Measurements from ENCODE around the gene SETBP1.

The SETBP1 gene

DNA sequence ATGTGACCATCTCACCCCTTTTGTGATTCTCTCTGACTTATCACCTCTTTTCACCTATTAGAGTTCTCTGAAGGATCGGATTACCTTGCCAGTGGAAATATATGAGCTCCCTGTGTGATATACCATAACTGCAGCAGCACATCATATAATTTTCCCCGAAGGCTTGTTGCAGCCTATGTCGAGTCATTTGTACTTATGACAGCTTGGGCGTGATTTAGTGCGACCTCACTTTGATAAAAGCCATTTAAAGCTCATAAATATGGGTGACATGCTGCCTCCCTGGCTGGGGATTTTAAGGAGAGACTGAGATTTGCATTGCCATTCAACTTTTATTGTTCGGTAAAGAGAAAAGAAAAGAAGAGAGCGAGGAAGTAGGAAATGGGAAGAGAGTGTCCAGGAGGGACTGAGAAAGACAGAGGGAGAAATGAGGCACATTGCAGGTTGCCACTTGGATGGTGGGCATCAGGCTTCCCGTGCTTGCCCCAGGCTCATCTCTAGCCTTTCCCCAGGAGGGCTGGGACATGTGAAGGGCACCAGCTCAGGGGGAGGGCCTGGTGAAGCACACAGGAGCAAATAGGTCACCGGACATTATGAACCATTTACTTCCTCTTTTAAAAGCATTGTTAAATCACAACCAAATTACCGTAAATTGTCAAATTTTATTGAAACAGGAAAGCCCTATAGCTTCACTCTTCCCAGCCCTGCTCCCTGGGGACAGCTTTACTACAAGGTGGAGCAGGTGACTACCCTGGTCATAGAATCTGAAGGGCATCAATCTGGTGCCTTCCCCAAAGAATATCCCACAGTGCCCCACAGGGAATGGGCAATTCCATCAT, 161.3 kb downstream of the SETBP1 start:
- DNase-seq (ENCODE audit: low spot score): no peak

DNA sequence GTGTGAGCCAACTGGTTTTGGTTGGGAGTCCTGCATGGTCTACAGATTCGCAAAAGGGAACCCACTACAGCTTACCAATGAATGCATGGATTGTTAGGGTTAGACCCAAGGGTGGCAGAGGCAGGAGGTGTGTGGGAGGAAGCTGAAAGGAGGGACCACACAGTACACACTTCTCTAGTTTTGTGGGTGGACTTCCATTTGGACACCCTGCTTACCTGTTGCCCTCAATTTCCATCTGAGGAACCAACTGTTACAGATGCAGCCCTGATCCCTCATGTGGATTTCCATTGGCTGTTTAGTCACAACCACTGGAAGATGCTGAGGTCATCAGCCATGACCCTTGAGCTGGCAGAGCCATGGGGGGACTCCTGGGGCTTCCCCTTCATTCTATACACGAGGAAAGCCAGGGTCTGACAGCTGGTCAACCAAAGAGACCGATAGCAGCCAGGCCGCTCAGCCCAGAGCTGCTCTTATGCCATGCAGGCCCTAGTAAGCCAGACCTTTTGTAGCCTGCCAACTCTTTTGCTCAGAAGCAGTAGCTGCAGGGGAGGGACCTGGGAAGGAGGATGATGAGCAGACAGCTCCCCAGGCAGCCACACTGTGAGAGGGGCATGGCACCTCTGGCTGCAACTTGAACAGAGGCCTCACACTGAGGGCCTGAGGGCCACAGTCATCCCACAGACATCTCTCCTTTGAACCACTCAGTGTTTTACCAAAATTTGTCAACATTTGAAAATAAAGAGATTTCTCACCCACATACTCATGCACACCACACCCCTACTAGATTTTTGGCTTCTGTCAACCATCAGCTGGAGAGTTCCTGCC, 162.1 kb downstream of the SETBP1 start:
- DNase-seq (ENCODE audit: low spot score): no peak

DNA sequence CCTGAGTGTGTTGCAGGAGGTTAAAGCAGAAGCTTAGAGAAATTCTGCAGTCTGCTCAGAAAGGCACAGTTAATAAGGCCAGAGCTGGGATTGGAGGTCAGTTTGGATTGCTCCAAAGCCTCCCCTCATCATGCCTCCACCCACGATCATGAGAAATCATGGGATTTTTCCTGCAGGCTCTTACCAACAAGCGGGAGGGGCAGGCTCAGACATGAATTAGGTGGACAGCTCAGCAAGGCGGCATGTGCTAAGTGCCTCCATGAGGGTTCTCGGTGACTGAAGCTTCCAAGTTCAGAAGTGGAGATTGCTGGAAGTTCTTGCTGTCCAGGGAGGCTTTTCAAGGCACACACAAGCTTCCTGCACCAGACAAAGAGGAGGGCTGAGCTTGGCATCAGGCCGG, 163.8 kb downstream of the SETBP1 start:
- DNase-seq (ENCODE audit: low spot score): no peak

DNA sequence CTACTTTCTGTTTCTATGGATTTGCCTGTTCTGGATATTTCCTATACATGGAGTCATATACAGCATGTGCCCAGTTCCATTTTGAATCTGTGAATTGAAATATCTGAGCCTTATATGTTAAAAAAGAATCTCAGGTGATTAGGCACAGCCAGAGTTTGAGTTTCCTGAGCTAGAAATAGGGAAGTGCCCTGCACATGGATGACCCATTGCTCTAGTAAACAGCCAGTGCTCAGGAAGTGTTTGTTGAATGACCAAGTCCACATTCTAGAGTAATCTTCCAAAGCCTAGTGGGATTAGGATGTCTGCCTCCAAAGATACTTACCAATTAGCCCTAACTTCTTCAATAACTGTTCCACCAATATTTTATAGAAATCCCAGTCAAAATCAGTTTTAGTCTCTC, 165.8 kb downstream of the SETBP1 start:
- DNase-seq (ENCODE audit: low spot score): no peak

DNA sequence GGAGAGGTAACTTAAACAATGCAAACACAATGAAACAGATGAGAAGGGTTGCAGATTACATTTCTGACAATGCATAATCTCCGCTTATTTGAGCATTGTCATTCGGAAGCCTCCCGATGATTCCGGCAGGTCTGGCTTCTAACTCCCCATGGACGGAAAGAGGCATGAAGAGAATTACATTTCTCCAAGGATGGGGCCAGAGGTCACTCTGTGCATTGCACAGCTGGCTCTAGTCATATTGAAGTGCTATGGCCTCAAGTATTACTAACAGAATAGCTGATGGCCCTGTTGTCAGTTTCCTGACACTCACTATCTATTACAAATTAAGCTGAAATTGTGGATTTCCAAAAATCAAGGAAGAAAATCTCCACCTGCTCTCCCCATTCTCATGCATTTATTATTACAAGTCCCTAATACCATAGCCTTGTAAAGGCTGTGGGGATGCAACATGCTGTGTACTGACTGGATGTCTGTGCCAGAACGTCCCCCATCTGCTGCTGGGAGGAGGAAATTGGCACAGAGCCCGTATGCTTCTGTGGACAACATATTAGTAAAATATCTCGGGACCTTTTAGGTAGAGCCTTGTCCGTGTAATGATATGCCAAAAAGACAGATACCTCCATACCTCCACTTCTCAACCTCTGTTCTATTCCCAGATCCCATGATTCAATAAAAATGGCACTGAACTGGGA, 168.1 kb downstream of the SETBP1 start:
- no peak for DNase-seq (ENCODE audit: low spot score)

DNA sequence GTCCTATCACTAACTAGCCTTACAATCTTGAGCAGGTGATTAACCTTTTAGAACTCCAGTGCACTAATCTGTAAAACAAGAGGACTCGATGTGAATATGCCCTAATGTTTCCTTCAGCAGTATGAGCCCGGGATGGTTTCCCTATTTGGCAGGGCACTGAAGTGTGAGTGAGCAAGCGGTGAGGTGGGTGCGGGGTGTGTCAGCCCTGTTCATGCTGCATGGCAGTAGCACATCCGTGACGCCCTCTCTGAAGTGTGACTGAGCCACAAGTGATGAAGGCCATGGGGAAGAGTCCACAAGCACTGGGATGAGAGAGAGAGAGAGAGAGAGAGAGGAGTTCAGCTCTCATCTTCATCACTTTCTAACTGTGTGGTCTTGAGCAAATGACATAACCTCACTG, 168.7 kb downstream of the SETBP1 start:
- DNase-seq (ENCODE audit: low spot score): no peak

DNA sequence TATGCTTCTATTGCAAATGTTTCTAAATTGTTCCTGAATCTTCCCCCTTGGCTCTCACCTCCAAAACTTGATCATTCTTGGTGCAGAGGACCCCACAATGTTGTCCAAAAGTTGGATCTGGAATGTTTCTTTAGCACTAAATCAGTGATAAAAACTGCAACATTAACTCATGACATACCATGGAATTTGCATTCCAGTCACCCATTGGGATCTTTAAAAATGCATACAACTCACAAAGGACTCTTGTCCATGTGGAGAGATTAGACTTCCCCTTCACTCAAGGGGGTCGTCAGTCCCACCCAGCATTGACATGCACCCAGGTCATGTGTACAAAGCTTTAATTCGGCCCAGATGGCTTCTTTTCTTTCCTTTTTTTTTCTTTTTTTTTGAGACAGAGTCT, 169.3 kb downstream of the SETBP1 start:
- no peak for DNase-seq (ENCODE audit: low spot score)

DNA sequence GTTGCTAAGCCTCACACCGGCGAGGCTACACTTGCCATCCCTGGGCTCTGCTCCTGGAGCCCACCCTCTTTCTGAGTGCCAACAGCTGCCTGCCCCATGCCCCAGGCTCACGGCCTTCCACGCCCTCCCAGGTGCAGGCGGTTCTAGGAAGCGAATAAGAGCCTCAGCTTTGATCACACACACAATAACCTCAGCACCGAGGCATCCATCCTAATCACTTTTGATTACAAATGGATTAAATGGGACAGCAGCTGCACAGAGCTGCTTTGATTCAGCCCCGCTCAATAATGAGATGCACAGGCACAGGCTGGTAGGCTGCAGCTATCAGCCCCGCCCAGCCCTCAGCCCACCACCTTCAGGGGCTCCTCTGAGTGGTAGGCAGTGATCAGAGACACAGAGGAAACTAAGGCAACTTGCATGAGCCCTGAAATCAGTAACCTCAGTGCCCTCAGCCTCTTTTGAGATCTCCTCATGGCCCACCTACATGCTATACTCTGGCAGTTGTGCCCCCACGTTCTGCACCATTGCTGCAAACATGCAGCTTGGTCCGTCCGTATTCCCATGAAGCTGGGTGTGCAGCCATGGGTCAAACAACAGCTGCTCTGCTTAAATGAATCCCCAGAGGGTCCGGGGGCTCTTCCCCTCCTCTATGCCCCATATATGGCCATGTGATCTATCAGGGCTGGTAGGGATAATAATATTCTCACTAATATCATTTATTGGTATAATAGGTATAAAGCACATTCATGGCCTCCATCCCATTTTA, 171.4 kb downstream of the SETBP1 start:
- DNase-seq (ENCODE audit: low spot score): no peak

DNA sequence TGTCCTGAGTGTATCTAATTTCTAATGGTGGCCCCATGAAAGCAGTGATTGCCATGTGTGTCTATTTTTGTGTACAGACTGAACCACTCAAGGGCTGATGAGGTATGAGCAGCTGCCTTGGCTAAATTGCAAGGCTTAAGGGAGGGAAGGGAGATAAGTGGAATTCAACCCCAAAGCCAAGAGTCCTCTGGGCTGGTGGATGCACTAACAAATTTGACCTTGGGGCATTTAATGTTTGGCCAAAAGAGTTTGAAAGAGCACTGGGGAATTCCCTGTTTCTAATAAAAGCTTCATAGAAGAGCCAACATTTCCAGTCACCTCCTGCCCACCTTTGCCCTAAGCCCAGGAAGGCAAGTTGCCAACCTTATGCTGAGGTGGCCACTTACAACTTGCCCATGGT, 172.1 kb downstream of the SETBP1 start:
- DNase-seq (ENCODE audit: low spot score): no peak

DNA sequence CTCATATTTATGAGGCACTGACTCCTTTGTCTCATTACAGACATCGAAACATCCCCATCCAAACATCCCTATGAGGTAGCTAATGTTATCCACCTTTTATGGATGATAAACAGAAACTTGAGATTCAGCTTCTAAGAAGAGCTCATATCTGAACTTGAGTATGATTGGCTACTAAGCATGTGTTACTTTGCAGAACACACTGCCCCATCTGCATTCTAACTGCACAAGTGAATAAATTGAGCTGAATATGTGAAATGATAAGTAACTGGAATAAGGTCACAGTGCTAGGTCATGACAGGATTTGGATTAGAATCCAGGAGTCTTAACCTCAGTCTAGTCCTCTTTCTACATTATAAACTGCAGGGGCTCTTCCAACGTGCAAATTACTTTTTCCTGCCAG, 172.7 kb downstream of the SETBP1 start:
- DNase-seq (ENCODE audit: low spot score): no peak

DNA sequence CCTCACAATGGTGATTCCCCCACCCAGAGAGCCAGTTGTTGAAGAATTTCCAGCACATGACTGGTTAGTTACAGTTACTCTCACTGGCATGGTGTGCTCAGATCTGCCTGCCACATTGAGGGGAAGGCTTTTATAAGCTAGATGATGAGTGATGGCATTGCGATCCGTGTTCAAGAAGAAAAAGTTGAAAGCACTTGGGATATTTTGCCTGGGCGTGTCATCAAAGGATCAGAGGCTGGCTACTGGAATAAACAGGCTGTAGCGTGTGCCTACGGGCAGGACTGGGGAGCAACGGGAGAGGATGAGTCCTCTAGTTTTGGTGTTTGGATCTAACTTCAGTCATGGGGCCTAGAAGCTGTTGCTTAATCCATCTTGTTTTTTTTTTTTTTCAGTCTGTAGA, 175.0 kb downstream of the SETBP1 start:
- DNase-seq (ENCODE audit: low spot score): no peak

DNA sequence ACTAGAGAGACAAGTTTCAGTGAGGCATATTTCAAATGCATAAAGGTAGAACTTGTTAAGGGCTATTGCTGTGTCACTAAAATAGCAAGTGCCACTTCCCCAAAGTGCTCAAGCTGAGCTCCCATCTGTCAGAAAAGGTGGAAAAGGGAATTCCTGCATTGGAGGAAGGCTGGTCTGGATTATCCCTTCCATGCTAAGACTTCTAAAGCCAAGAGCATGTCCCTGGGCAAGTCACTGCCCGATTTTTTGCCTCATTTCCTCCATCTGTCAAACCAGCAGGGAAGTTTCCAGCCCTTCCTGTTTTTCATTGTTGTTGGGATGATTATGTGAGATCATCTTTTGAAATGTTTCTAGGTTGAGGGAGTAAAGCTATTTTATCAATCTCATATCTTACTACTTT, 175.5 kb downstream of the SETBP1 start:
- DNase-seq (ENCODE audit: low spot score): no peak

DNA sequence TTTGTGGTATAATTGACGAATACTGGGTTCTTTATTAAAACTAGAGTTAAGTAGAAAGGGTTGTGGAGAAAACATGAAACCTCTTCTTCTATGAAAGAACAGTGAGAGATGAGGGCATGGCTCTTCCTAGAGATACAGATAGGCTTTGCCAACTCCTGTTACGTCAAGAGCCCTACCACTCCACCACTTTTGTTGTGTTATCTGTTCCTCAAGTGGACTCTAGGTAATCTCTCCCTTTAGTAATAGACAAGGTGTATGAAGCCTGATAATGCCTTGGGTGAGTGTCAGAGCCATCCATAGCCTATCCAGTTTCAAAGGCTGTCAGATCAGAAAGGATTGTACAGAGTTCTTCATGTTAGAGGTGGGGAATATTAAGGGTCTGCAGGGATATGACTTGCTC, 176.4 kb downstream of the SETBP1 start:
- no peak for DNase-seq (ENCODE audit: low spot score)

DNA sequence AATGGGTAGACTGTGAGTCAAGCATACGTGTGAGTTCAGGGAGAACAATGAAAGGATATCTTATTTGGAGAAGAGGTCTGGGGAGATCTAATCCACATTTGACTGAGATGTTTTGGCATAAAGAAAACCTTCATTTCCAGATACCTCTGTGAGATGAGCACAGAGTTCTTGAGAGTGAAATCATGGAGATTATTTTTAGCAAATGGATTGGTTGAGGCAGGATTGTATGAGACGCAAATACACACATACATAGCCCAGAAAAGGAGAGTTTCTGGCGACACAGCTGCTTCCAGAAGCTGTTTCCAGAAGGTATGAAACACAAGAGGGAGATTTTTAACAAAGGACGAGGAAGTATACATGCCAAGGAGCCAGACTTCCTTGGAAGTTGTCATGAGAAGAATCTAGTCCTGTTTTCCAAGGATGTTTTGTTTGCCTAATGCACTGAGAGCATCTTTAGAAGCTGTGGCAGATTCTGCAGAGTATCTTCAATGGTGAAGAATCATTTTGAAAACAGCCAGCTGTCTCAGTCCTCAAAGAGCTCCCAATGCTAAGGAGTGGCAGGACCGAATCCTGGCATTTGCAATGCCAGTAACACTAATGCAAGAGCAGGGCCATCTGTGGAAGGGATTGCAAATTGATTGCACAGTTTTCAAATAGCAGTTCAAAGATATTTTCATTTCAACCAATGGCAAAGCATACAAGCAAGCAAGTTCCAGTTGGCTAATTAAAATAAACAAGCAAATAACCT, 177.2 kb downstream of the SETBP1 start:
- DNase-seq (ENCODE audit: low spot score): no peak

DNA sequence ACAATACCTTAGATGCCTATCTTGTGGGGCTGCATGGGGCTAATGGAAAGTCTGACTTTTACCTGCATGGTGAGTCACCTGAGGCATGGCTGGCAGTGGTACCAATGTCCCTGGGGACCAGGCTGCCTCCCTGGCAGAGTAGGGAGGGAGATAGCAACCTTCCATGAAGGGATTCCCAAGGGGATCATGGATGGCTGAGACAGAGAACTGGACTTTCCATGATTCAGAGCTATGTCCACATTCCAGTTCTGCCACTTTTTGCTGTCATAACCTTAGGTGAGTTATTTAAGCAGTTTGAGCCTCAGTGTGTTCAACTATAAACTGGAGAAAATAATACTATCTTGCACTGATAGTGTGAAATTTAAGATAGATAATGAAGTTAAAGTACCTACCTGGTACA, 178.6 kb downstream of the SETBP1 start:
- no peak for DNase-seq (ENCODE audit: low spot score)

DNA sequence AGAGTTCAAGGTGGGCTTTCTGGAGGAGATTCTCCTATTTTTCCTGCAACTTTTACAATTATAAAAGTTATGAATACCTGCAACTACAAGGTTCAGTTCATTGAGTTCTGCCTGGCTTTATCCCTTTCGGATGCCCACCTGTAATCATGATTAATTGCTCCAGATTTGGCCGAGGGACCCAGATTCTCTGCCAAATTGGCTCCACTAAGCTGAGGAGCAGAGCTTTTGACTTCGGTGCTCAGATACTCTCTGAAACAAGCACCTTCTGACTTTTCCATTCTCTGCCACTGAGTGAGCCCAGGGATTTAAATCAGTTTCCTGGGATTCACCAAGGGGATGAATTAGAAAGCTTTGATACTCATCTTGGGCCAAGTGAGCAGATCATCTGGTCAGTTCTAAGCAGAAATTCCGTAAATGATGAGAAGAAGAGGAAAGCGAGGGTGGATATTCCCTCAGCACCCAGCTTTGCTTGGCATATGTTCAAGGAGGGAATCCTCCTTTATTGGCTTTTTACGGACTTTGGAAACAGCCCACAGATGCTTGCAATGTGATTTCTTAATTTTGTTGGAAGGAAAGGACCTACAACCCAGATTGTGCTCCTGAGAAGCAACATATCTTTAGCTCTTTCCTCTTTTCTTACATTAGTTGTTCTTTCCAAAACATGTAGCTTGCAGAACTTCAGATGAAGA, 179.2 kb downstream of the SETBP1 start:
- DNase-seq (ENCODE audit: low spot score): no peak

DNA sequence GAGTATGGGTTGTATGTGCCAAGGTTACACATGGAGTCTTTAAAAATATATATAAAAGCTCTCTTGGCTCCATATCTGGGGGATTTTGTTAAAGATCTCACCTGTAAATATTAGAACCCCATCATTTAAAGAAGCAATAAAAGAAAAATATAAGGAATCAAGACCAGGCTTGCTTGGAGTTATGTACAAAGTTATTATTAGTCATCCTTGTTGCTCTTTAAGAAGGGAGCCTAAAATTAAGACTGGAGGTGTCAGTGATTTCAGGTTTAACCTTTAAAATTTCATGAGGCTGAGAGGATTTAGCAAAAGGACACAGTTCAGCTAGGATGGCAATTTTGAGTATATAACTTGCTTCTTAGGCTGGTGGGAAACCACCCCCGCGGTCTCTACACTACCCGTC, 181.4 kb downstream of the SETBP1 start:
- no peak for DNase-seq (ENCODE audit: low spot score)

DNA sequence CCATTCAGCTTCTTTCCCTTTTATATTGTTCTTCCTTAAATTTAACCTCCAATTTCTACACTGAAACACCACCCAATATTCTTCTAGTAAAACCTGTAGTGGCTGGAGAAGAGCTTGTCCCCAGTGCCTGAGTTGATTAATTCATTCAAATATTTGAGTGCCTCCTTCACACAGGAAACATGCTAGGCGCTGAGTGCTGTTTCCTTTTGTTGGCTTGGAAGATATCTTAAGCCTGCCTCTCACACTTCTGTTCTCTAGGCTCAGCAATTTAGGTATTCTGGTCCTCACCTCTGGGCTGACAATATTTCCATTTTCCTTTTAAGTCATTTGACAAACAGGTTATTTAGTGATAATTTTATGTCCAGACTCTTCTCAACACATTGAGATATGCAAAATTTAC, 185.4 kb downstream of the SETBP1 start:
- DNase-seq (ENCODE audit: low spot score): no peak

DNA sequence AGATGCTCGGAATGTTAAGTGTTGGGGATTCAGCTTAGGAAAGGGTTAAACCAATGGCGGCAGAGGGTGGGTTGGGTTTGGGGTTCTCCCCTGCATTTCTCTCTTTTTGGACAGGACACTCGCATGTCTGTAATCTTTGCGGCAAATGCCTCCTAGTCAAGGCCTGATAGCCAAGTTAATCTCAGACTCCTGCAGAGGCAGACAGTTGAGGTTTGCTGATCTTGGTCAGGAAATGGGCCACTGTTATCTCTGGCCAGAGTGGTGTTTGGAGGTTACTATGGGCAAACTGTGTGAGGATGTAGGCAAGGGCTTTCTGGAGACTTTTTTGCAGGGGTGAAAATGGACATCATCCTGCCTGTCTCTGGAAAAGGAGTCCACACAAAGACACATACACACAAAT, 188.8 kb downstream of the SETBP1 start:
- no peak for DNase-seq (ENCODE audit: low spot score)

DNA sequence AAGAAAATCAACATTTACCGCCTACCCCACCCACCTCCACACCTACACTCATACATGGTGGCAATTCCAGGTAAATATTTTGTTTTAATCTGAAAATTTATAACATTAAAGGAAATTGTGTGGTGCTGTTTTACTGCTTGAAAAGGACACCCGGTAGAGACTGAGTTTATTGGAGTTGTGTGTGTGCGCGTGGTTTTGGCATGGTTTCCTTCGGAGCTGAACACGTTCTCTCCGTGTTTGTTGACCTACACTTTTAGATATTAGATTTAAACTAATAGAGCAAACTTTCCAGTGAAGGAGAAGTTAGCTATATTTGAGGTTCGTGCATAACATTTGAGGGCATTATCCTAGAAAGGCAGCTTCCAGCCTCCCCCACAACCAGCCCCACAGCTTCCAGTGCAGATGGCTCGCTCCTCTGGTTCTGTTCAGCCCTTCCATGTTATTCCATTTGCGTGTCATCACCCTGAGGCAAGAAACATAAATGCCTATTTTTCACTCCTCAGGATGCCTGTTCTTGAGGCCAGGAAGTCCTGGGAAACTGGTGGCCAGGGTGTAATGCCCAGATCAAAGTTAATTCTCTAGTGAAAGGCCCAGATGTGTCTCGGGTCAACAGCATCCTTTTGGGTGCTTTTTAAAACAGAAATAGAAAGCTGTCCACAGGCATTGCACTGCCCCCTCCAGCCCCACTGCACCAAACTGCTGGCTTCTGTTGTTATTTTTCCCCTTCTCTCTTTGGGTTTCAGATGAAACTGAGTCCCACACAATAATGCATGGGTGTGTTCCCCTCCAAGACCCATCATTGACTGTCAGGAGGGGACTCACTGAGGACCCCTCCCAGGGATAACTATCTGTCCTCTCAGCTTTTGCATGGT, 190.2 kb downstream of the SETBP1 start:
- no peak for DNase-seq (ENCODE audit: low spot score)

Measured in CD4-positive, alpha-beta T cell treated with Interleukin-6 at 100 ng/mL for 8 hours (primary cell).